Heart left ventricle (tissue), 13 donors: ENCODE results near the gene NRARP.

Experiments used
- CTCF ChIP-seq, 12 donors: fragments of 200-600 bp; sonication (generic) in 4 of 12; IDR thresholded peaks; one replicate each; pipeline versions ENCODE4 v1.5.0 to v1.8.0; 2018 to 2022; ENCODE audit warnings: antibody characterized with exemption in 12 of 12, mild to moderate bottlenecking in 5 of 12
- POLR2A ChIP-seq, 2 donors: fragments of 450-650 bp; IDR thresholded peaks; one replicate each; pipeline ENCODE4 v1.6.1; 2017; ENCODE audit warnings: antibody characterized with exemption in 2 of 2, mild to moderate bottlenecking in 2 of 2, moderate library complexity in 2 of 2
- donor health status: ischemic (EF 13 %, LVEDD 7.1; RV severe dilation, severe dysfunction).
- donor health status: DM: no; HTN: yes; CAD: no.
- donor health status: DM: no; HTN: no; CAD: no.
- donor health status: ischemic (EF 25% LVEDD 6.9; RV normal size, moderate dysfunction).
- donor health status: ischemic (EF 25% LVEDD 5.7; RV mildly dilated, moderate dysfunction).
- donor health status: ischemic (EF 35%, LVEDD 5.7; RV mildly dilated, moderate dysfunction).
- donor health status: nonischemic (EF 11% LVEDD 7.7; RV severe dilation, severe dysfunction).
- donor health status: DM: yes; HTN: yes; CAD: no.
- donor health status: PGD.
- donor health status: ischemic (EF 29% LVEDD 5.4; RV normal size, mild dysfunction).
- donor health status: nonischemic (EF 23%, LVEDD 6.1; RV moderate dilation, normal function).

- TF ChIP-seq CTCF (IDR thresholded peaks at IDR 0.05) (no peak), POLR2A (IDR thresholded peaks at IDR 0.05) (no peak)
Observed at GRCh38 chr9:137256856-137257255, 45.2 kb downstream of the NRARP start.
